ENCODE data around the gene GPR137B.

GRCh38 chr1:236141447-236142252 lies 689 bp upstream of the GPR137B start:
- TF ChIP-seq ETV1 (tag; conservative IDR thresholded peaks at IDR 0.05; ENCODE audit: low read depth): no peak
- no peak for TF ChIP-seq MAFF (IDR thresholded peaks at IDR 0.05; ENCODE audit: low read length)
- TF ChIP-seq ZBTB2 (IDR thresholded peaks at IDR 0.05): no peak
- TF ChIP-seq CTCF (IDR thresholded peaks at IDR 0.05 in 2 of 3, conservative IDR thresholded peaks at IDR 0.05 in 1 of 3; ENCODE audit: insufficient read depth in 2 of 3, low read depth in 1 of 3, low read length in 3 of 3): no peak
- TF ChIP-seq RAD21 (CRISPR knock-in tag; conservative IDR thresholded peaks at IDR 0.05 in 1 of 2, IDR thresholded peaks at IDR 0.05 in 1 of 2): no peak
- TF ChIP-seq GATA2 (CRISPR knock-in tag; IDR thresholded peaks at IDR 0.05): no peak

Data from K562 (cell line).